ENCODE data around the gene SYPL2.
"Not testable (repeated sequence)": the region's sequence is repeated elsewhere in the genome, so short reads cannot be mapped to it uniquely, and the experiment has no call there.

The SYPL2 gene

GRCh38 chr1:109473284-109474057, 7.1 kb downstream of the SYPL2 start:
- FAIRE-seq = not testable (repeated sequence)

- FAIRE-seq = no peak
Observed at GRCh38 chr1:109474697-109475096, 8.4 kb downstream of the SYPL2 start.

GRCh38 chr1:109475261-109475660, 8.9 kb downstream of the SYPL2 start:
- FAIRE-seq = no peak

GRCh38 chr1:109476825-109477224, 10.5 kb downstream of the SYPL2 start:
- FAIRE-seq = no peak

GRCh38 chr1:109477821-109478220, 11.5 kb downstream of the SYPL2 start:
- no peak for FAIRE-seq

- no peak for FAIRE-seq
Observed at GRCh38 chr1:109478806-109479205, 12.5 kb downstream of the SYPL2 start.

- FAIRE-seq = no peak
Observed at GRCh38 chr1:109479311-109479710, 13.0 kb downstream of the SYPL2 start.

GRCh38 chr1:109479901-109480300, 13.6 kb downstream of the SYPL2 start:
- no peak for FAIRE-seq

- FAIRE-seq = no peak
Observed at GRCh38 chr1:109481646-109482045, 15.3 kb downstream of the SYPL2 start.

GRCh38 chr1:109482242-109482641, 15.9 kb downstream of the SYPL2 start:
- no peak for FAIRE-seq

- FAIRE-seq = no peak
Observed at GRCh38 chr1:109482791-109483671, 16.7 kb downstream of the SYPL2 start.

GRCh38 chr1:109483672-109484518, 17.5 kb downstream of the SYPL2 start, which contains the start of gene ATXN7L2:
Gene ATXN7L2, plus strand, starts transcription at chr1:109483905. Its CDS starts 49 bp downstream, at chr1:109483954.
- no peak for FAIRE-seq

- no peak for FAIRE-seq
Observed at GRCh38 chr1:109484519-109484975, 18.2 kb downstream of the SYPL2 start.

- FAIRE-seq = no peak
Observed at GRCh38 chr1:109485001-109485400, 18.7 kb downstream of the SYPL2 start.

- FAIRE-seq = no peak
Observed at GRCh38 chr1:109487261-109487660, 20.9 kb downstream of the SYPL2 start.

GRCh38 chr1:109488201-109488600, 21.9 kb downstream of the SYPL2 start:
- FAIRE-seq = no peak

GRCh38 chr1:109488696-109489095, 22.4 kb downstream of the SYPL2 start:
- FAIRE-seq = no peak

GRCh38 chr1:109490029-109490933, 23.9 kb downstream of the SYPL2 start:
- no peak for FAIRE-seq

- no peak for FAIRE-seq
Observed at GRCh38 chr1:109490934-109491302, 24.6 kb downstream of the SYPL2 start.

GRCh38 chr1:109491372-109491771, 25.0 kb downstream of the SYPL2 start:
- no peak for FAIRE-seq

- no peak for FAIRE-seq
Observed at GRCh38 chr1:109492779-109493178, 26.4 kb downstream of the SYPL2 start.

- FAIRE-seq = no peak
Observed at GRCh38 chr1:109493227-109493626, 26.9 kb downstream of the SYPL2 start.
